Measurements from ENCODE around the gene IFIT1B.
"Not testable (repeated sequence)": the region's sequence is repeated elsewhere in the genome, so short reads cannot be mapped to it uniquely, and the experiment has no call there.

IFIT1B gene

GRCh38 chr10:89377705-89378637, at the start of gene IFIT1B:
Gene IFIT1B, plus strand, starts transcription at chr10:89378056. Its CDS starts 80 bp downstream, at chr10:89378136.
- no peak for DNase-seq (ENCODE audit: low spot score)

GRCh38 chr10:89329151-89329550, 48.7 kb upstream of the IFIT1B start:
- no peak for DNase-seq (ENCODE audit: low spot score)

- not testable (repeated sequence) for DNase-seq (ENCODE audit: low spot score)
Observed at GRCh38 chr10:89330014-89330413, 47.8 kb upstream of the IFIT1B start.

GRCh38 chr10:89330537-89331212, 47.2 kb upstream of the IFIT1B start:
- no peak for DNase-seq (ENCODE audit: low spot score)

GRCh38 chr10:89331487-89332122, 46.3 kb upstream of the IFIT1B start:
- DNase-seq (ENCODE audit: low spot score) = not testable (repeated sequence)

- peak; percentile 58 for DNase-seq (ENCODE audit: low spot score)
Observed at GRCh38 chr10:89332123-89332633, 45.7 kb upstream of the IFIT1B start.

GRCh38 chr10:89335226-89335625, 42.6 kb upstream of the IFIT1B start:
- no peak for DNase-seq (ENCODE audit: low spot score)

- DNase-seq (ENCODE audit: low spot score) = no peak
Observed at GRCh38 chr10:89336241-89336640, 41.6 kb upstream of the IFIT1B start.

GRCh38 chr10:89337484-89337883, 40.4 kb upstream of the IFIT1B start:
- DNase-seq (ENCODE audit: low spot score) = no peak

- no peak for DNase-seq (ENCODE audit: low spot score)
Observed at GRCh38 chr10:89338713-89339112, 39.1 kb upstream of the IFIT1B start.

- no peak for DNase-seq (ENCODE audit: low spot score)
Observed at GRCh38 chr10:89339875-89340274, 38.0 kb upstream of the IFIT1B start.

- no peak for DNase-seq (ENCODE audit: low spot score)
Observed at GRCh38 chr10:89341649-89342048, 36.2 kb upstream of the IFIT1B start.

- DNase-seq (ENCODE audit: low spot score) = peak; percentile 64
Observed at GRCh38 chr10:89342206-89342958, 35.5 kb upstream of the IFIT1B start.

- no peak for DNase-seq (ENCODE audit: low spot score)
Observed at GRCh38 chr10:89343089-89343767, 34.6 kb upstream of the IFIT1B start.

- no peak for DNase-seq (ENCODE audit: low spot score)
Observed at GRCh38 chr10:89344156-89344555, 33.7 kb upstream of the IFIT1B start.

GRCh38 chr10:89345367-89346000, 32.4 kb upstream of the IFIT1B start:
- no peak for DNase-seq (ENCODE audit: low spot score)

GRCh38 chr10:89346405-89347254, 31.2 kb upstream of the IFIT1B start:
- DNase-seq (ENCODE audit: low spot score) = no peak

GRCh38 chr10:89347701-89348457, 30.0 kb upstream of the IFIT1B start:
- no peak for DNase-seq (ENCODE audit: low spot score)

GRCh38 chr10:89348481-89348880, 29.4 kb upstream of the IFIT1B start:
- no peak for DNase-seq (ENCODE audit: low spot score)

Data from AG08395 (cell line).